DND-41 (cell line): ENCODE data around the gene SPNS2.

ENCODE experiments used
- ATAC-seq: fragments of 200-7000 bp; cut with Tn5 transposase; 3 replicates; pipeline ENCODE4 v1.9.1; 2021; ENCODE audit warnings: low read depth; ENCODE audit not compliant: insufficient read depth
- DNase-seq: peaks from one replicate; pipeline ENCODE4 v3.0.0-alpha.2; 2020
- H2AFZ ChIP-seq: 2 replicates; pipeline ENCODE4 v1.6.0; 2012; ENCODE audit warnings: low read depth, low read length
- H3K27ac ChIP-seq: 2 replicates; pipeline ENCODE4 v1.5.1; 2012; ENCODE audit warnings: low read length, inconsistent platforms
- H3K27me3 ChIP-seq: fragments of 200-600 bp; sonication (generic); 2 replicates; pipeline ENCODE4 v1.6.0; 2012; ENCODE audit warnings: low read length, mild to moderate bottlenecking, inconsistent platforms; ENCODE audit not compliant: insufficient read depth, poor library complexity
- H3K36me3 ChIP-seq: 2 replicates; pipeline ENCODE4 v1.5.1; 2012; ENCODE audit warnings: low read length, inconsistent platforms; ENCODE audit not compliant: insufficient read depth
- H3K4me1 ChIP-seq: 2 replicates; pipeline ENCODE4 v1.5.1; 2012; ENCODE audit warnings: mild to moderate bottlenecking, low read length; ENCODE audit not compliant: insufficient read depth
- H3K4me2 ChIP-seq: 2 replicates; pipeline ENCODE4 v1.6.0; 2012; ENCODE audit warnings: mild to moderate bottlenecking, moderate library complexity, low read length, inconsistent platforms; ENCODE audit not compliant: insufficient read depth
- H3K4me3 ChIP-seq, 2 experiments: fragments of 200-600 bp in 1 of 2; shearing (Covaris generic) in 1 of 2; 2 replicates each; pipeline ENCODE4 v1.5.1; 2012 to 2016; ENCODE audit warnings: inconsistent platforms in 2 of 2, low read length in 2 of 2, mild to moderate bottlenecking in 2 of 2, low read depth in 1 of 2, moderate library complexity in 1 of 2
- H3K79me2 ChIP-seq: 2 replicates; pipeline ENCODE4 v1.6.0; 2012; ENCODE audit warnings: low read length, inconsistent platforms; ENCODE audit not compliant: insufficient read depth
- H3K9ac ChIP-seq: 2 replicates; pipeline ENCODE4 v1.6.0; 2012; ENCODE audit warnings: low read depth, mild to moderate bottlenecking, inconsistent platforms, low read length, moderate library complexity
- H3K9me3 ChIP-seq: 2 replicates; pipeline ENCODE4 v1.5.1; 2012; ENCODE audit warnings: low read length, moderate library complexity, mild to moderate bottlenecking, inconsistent platforms; ENCODE audit not compliant: insufficient read depth, severe bottlenecking
- H4K20me1 ChIP-seq: 2 replicates; pipeline ENCODE4 v1.6.0; 2012; ENCODE audit warnings: low read length; ENCODE audit not compliant: insufficient read depth
- EZH2 ChIP-seq: IDR thresholded peaks from 3 replicates; pipeline ENCODE4 v1.6.1; 2012; ENCODE audit warnings: borderline replicate concordance, low read depth, mild to moderate bottlenecking, moderate library complexity, low read length, inconsistent platforms; ENCODE audit not compliant: severe bottlenecking
- TF ChIP-seq, protein P1 (sequence below): IDR thresholded peaks from 2 replicates; pipeline ENCODE4 v1.5.1; 2012; ENCODE audit warnings: borderline replicate concordance, low read length, moderate library complexity, mild to moderate bottlenecking; ENCODE audit not compliant: poor library complexity, severe bottlenecking; ENCODE audit errors: extremely low read depth

SPNS2 gene

DNA sequence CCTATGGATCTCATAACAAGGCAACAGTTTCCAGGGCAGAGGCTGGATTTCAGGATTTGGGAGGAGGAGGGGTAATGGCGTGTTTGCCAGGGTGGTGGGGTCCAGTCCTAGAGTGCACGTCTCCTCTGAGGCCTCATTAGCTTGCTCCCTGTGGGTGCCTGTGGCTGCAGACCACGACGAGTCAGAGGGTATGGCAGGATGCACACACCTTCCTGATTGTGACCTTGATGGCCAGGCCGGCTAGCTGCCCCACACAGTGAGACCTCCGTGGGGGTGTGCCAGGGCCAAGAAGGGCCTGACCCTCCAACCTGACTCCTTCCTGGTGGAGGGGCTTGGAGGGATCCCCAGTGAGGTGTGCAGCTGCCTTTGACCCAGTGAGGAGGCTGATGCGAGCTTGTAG lies 81.6 kb downstream of the SPNS2 start:
- ATAC-seq (no peak), DNase-seq (no peak)
- Histone ChIP-seq H2AFZ (no peak overlapping the region), H3K79me2 (no peaks in the 10 kb centered on the region), H3K27me3 (no peaks in the 10 kb centered on the region), H3K9me3 (no peaks in the 10 kb centered on the region), H3K4me3 (no peak overlapping the region), H3K4me2 (no peak overlapping the region), H3K36me3 (no peaks in the 10 kb centered on the region), H4K20me1 (no peaks in the 10 kb centered on the region), H3K27ac (no peak overlapping the region), H3K4me1 (no peaks in the 10 kb centered on the region), H3K9ac (no peak overlapping the region)
- TF ChIP-seq, protein P1, sequence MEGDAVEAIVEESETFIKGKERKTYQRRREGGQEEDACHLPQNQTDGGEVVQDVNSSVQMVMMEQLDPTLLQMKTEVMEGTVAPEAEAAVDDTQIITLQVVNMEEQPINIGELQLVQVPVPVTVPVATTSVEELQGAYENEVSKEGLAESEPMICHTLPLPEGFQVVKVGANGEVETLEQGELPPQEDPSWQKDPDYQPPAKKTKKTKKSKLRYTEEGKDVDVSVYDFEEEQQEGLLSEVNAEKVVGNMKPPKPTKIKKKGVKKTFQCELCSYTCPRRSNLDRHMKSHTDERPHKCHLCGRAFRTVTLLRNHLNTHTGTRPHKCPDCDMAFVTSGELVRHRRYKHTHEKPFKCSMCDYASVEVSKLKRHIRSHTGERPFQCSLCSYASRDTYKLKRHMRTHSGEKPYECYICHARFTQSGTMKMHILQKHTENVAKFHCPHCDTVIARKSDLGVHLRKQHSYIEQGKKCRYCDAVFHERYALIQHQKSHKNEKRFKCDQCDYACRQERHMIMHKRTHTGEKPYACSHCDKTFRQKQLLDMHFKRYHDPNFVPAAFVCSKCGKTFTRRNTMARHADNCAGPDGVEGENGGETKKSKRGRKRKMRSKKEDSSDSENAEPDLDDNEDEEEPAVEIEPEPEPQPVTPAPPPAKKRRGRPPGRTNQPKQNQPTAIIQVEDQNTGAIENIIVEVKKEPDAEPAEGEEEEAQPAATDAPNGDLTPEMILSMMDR: no peak
- TF ChIP-seq EZH2: no peak

DNA sequence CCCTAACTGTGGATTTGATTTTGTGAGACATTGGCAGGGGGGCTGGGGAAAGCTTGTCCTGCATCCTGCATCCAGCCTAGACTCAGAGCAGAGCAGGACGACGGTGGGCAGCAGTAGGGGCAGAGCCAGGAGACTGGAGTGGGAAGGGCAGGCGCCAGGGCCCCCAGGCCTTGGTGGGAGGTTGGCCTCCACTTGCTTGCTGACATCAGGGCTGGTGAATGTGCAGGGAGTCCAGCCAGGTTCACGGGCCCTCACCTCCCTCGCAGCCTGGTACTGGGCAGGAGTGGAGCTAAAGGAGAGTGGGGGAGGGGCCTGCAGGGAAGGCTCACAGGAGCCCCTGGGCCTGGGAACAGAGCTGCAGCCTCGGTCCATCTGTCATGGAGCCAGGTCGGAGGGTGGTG lies 83.4 kb downstream of the SPNS2 start:
- no peak for TF ChIP-seq EZH2
- TF ChIP-seq, protein P1: no peak
- H3K9ac ChIP-seq: no peak overlapping the region
- H3K36me3 ChIP-seq: no peaks in the 10 kb centered on the region
- H3K27ac ChIP-seq: no peak overlapping the region
- H4K20me1 ChIP-seq: no peaks in the 10 kb centered on the region
- H3K4me3 ChIP-seq: no peak overlapping the region
- no peak overlapping the region for H2AFZ ChIP-seq
- no peak overlapping the region for H3K4me2 ChIP-seq
- no peak for DNase-seq
- H3K4me1 ChIP-seq: no peaks in the 10 kb centered on the region
- ATAC-seq: no peak
- no peaks in the 10 kb centered on the region for H3K9me3 ChIP-seq
- no peaks in the 10 kb centered on the region for H3K79me2 ChIP-seq
- peaks cover 1% of the 10 kb centered on the region for H3K27me3 ChIP-seq

DNA sequence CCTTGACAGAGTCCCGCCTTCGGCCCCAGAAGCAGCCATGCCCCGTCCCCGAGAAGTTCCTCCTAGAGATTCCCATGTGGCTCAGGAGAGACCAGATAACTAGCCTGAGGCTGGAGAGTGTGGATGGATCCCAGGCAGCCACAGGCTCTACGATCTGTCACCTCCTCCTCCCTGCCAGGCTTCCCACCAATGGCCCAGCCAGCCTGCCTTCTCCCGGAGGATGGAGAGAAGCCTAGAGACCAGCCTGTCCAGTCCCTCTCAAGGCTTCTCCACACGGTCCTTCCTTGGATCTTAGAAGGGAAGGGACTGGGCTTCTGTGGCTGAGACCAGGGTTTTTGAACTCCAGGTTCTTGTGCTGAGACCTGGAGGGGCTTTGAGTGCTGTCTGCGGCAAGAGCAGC lies 84.0 kb downstream of the SPNS2 start:
- no peaks in the 10 kb centered on the region for H3K79me2 ChIP-seq
- H3K27ac ChIP-seq: no peak overlapping the region
- ATAC-seq (no peak), DNase-seq (no peak)
- H3K27me3 ChIP-seq: peaks cover 6% of the 10 kb centered on the region
- no peak overlapping the region for H3K9ac ChIP-seq
- H3K4me1 ChIP-seq: no peaks in the 10 kb centered on the region
- TF ChIP-seq EZH2: no peak
- TF ChIP-seq, protein P1: no peak
- H4K20me1 ChIP-seq: no peaks in the 10 kb centered on the region
- no peak overlapping the region for H3K4me2 ChIP-seq
- H3K4me3 ChIP-seq: no peak overlapping the region
- no peaks in the 10 kb centered on the region for H3K36me3 ChIP-seq
- no peak overlapping the region for H2AFZ ChIP-seq
- H3K9me3 ChIP-seq: no peaks in the 10 kb centered on the region

DNA sequence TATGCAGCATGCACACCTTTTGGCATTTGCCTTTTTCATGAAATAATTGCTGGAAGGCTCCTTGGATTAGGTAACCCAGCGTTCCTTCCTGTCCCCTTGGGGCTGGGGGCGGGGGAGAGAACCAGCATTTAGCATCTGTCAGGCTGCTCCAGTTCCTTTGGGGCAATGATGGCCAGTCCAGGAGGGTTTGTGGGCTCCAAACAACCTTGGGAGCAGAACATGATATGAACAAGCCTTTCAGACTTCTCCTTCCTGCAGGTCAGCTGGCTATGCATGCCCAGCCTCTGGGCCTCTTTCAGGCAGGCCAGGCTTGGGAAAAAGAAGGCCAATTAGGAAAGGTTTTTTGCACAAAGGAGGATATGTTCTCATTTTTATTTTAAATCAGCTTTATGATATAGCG lies 84.5 kb downstream of the SPNS2 start:
- H3K4me3 ChIP-seq: no peak overlapping the region
- H3K4me1 ChIP-seq: no peaks in the 10 kb centered on the region
- ATAC-seq: no peak

More for the DNA sequence above, 84.5 kb downstream of the SPNS2 start:
- TF ChIP-seq, protein P1: no peak
- TF ChIP-seq EZH2: no peak
- Histone ChIP-seq H3K27me3 (peaks cover 6% of the 10 kb centered on the region), H2AFZ (no peak overlapping the region), H3K79me2 (no peaks in the 10 kb centered on the region), H3K4me2 (no peak overlapping the region), H3K9ac (no peak overlapping the region), H3K9me3 (no peaks in the 10 kb centered on the region), H3K27ac (no peak overlapping the region), H3K36me3 (no peaks in the 10 kb centered on the region), H4K20me1 (no peaks in the 10 kb centered on the region)
- DNase-seq: no peak
